OCI-LY7 (cell line): ENCODE data around the gene CHD9. TPM values are rescaled to one million over a fixed set of nuclear protein-coding genes. Genes with fewer than 3 reads are reported as not detected.
A peak's percentile ranks its signal among the peaks of the same experiment; 100 is the strongest.

Experiments used
- BruUV-seq: library from RNA; stranded (reverse); fragments of 400-500 nt; replicated peaks from 2 replicates; lab custom pipeline; 2021; lab: Mats Ljungman, UMichigan
- CTCF ChIA-PET: fragments of 300-600 bp; sonication (Branson Sonifier 250); formaldehyde crosslinking; loops from one replicate; lab custom pipeline; 2022; ENCODE audit warnings: antibody characterized with exemption; ENCODE audit not compliant: unreplicated experiment; lab: Charles Lee
- POLR2A ChIA-PET: fragments of 300-600 bp; sonication (Branson Sonifier 250); formaldehyde crosslinking; loops from one replicate; lab custom pipeline; 2022; ENCODE audit warnings: antibody characterized with exemption; lab: Charles Lee
- DNase-seq: peaks from one replicate; pipeline ENCODE4 v3.0.0-alpha.2; 2015; ENCODE audit warnings: low spot score
- H2AFZ ChIP-seq: fragments of 200-600 bp; sonication (generic), shearing (Covaris generic); 2 replicates; pipeline ENCODE4 v1.6.1; 2014; ENCODE audit warnings: mild to moderate bottlenecking, antibody characterized with exemption, low read length, moderate library complexity
- H3K27ac ChIP-seq: fragments of 200-600 bp; sonication (generic); 2 replicates; pipeline ENCODE4 v1.5.1; 2014; ENCODE audit warnings: mixed run types, low read depth, mild to moderate bottlenecking, moderate library complexity, low read length, inconsistent platforms; ENCODE audit not compliant: poor library complexity, severe bottlenecking
- H3K36me3 ChIP-seq: fragments of 200-600 bp; sonication (generic); 2 replicates; pipeline ENCODE4 v1.6.1; 2014; ENCODE audit warnings: mild to moderate bottlenecking, antibody characterized with exemption, low read length, moderate library complexity, mixed read lengths; ENCODE audit not compliant: insufficient read depth
- H3K4me1 ChIP-seq: fragments of 200-600 bp; sonication (generic); 2 replicates; pipeline ENCODE4 v1.5.1; 2014; ENCODE audit warnings: mild to moderate bottlenecking, low read length; ENCODE audit not compliant: insufficient read depth, poor library complexity, severe bottlenecking
- H3K4me2 ChIP-seq: fragments of 200-600 bp; sonication (generic); 2 replicates; pipeline ENCODE4 v1.6.1; 2014; ENCODE audit warnings: mild to moderate bottlenecking, low read length
- H3K4me3 ChIP-seq: fragments of 200-600 bp; sonication (generic); 2 replicates; pipeline ENCODE4 v1.5.1; 2014; ENCODE audit warnings: mild to moderate bottlenecking, low read depth, low read length; ENCODE audit not compliant: poor library complexity, severe bottlenecking
- H3K79me2 ChIP-seq: fragments of 200-600 bp; sonication (generic); 2 replicates; pipeline ENCODE4 v1.6.1; 2016; ENCODE audit warnings: low read depth, mild to moderate bottlenecking, low read length, moderate library complexity, mixed read lengths; ENCODE audit not compliant: insufficient read depth
- H3K9me2 ChIP-seq: fragments of 200-600 bp; sonication (generic); 2 replicates; pipeline ENCODE4 v1.6.1; 2016; ENCODE audit warnings: mild to moderate bottlenecking, low read length, mixed read lengths; ENCODE audit not compliant: insufficient read depth
- H3K9me3 ChIP-seq: fragments of 200-600 bp; sonication (generic); 2 replicates; pipeline ENCODE4 v1.6.1; 2014; ENCODE audit warnings: mild to moderate bottlenecking, mixed run types, low read length, mixed read lengths
- H4K20me1 ChIP-seq: fragments of 200-600 bp; sonication (generic); 2 replicates; pipeline ENCODE4 v1.6.1; 2014; ENCODE audit warnings: mild to moderate bottlenecking, antibody characterized with exemption, low read length, moderate library complexity, mixed read lengths; ENCODE audit not compliant: insufficient read depth
- EZH2phosphoT487 ChIP-seq: fragments of 200-600 bp; sonication (generic); IDR thresholded peaks from 2 replicates; pipeline ENCODE4 v1.6.1; 2018; ENCODE audit warnings: low read depth, borderline replicate concordance, mild to moderate bottlenecking, mixed run types, antibody characterized with exemption, low read length, moderate library complexity, mixed read lengths
- intact Hi-C: fragments of 100-400 bp; cut with micrococcal nuclease; formaldehyde crosslinking; loops from one replicate; pipeline ENCODE4 v1.10.0; 2022; ENCODE audit not compliant: unreplicated experiment
- total RNA-seq, 2 experiments: library from RNA; depleted of rRNA in 1 of 2; stranded (reverse); fragments of >200 nt in 1 of 2; shearing (Covaris generic) in 1 of 2; gene quantifications; 2 replicates each; pipeline ENCODE4 v1.2.3, GENCODE V29; 2014 to 2022
- TF ChIP-seq, protein P1 (sequence below): fragments of 200-600 bp; sonication (generic); conservative IDR thresholded peaks from 2 replicates; pipeline ENCODE4 v1.5.1; 2014; ENCODE audit warnings: mild to moderate bottlenecking, antibody characterized with exemption, low read length, moderate library complexity, mixed read lengths

The CHD9 gene
- total RNA-seq, 2 experiments from 2014 or later, result 52.6 to 85.9 TPM

DNA sequence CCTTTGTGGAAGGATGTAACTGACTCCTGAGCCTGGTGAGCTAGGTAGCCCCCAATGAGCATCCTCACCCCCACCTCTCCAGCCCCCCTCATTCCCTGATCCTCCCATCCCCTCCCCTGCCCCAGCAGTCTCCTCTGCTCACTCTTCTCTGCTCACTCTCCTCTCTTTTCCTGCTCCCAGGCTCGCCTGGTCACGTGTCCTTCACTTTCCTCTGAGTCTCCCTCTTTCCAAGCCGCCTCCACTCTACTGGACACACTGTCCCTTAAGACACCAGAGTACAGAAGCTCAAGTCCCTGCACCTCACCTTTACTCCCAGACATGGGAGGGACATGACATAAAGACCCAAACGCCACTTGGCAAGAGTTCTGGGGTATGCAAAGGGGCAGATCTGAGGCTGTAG, 303.2 kb downstream of the CHD9 start:
- Histone ChIP-seq H3K4me1 (peaks cover 5% of the 10 kb centered on the region), H3K27ac (no peak overlapping the region), H3K9me2 (no peaks in the 10 kb centered on the region), H3K36me3 (no peaks in the 10 kb centered on the region), H3K4me3 (no peak overlapping the region), H4K20me1 (no peaks in the 10 kb centered on the region), H3K79me2 (no peaks in the 10 kb centered on the region), H3K9me3 (no peaks in the 10 kb centered on the region), H2AFZ (no peak overlapping the region), H3K4me2 (no peak overlapping the region)
- TF ChIP-seq, protein P1, sequence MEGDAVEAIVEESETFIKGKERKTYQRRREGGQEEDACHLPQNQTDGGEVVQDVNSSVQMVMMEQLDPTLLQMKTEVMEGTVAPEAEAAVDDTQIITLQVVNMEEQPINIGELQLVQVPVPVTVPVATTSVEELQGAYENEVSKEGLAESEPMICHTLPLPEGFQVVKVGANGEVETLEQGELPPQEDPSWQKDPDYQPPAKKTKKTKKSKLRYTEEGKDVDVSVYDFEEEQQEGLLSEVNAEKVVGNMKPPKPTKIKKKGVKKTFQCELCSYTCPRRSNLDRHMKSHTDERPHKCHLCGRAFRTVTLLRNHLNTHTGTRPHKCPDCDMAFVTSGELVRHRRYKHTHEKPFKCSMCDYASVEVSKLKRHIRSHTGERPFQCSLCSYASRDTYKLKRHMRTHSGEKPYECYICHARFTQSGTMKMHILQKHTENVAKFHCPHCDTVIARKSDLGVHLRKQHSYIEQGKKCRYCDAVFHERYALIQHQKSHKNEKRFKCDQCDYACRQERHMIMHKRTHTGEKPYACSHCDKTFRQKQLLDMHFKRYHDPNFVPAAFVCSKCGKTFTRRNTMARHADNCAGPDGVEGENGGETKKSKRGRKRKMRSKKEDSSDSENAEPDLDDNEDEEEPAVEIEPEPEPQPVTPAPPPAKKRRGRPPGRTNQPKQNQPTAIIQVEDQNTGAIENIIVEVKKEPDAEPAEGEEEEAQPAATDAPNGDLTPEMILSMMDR, result no peak
- TF ChIP-seq EZH2phosphoT487, result no peak
- no TSS peak for BruUV-seq
- DNase-seq, result no peak
- POLR2A ChIA-PET, result no interaction called here
- intact Hi-C loops, result loop anchor here (10.0 kb wide), 1 partner anchor 157 kb away; no protein-coding TSS in a partner anchor
- CTCF ChIA-PET, result no interaction called here

DNA sequence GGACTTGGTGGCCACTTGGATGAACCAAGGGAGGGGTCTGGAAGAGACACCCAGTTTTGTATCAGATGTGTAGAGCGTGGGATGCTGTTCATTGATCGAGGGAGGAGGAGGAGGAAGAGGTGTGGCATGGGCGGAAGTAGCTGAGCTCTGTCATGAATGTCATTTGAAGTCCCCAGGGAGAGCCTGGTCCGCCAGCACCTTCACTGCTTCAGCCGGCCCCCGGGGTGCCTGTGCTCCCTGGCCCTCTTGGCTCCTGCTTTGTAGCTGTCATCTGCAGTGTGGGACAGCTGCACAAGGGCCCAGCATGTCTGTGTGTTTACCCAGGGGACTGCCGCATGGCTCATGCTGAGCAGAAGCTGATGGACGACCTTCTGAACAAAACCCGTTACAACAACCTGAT, 304.1 kb downstream of the CHD9 start:
- H3K27ac ChIP-seq, result no peak overlapping the region
- intact Hi-C loops, result loop anchor here (10.0 kb wide), 1 partner anchor 156 kb away; no protein-coding TSS in a partner anchor
- CTCF ChIA-PET, result no interaction called here

DNA sequence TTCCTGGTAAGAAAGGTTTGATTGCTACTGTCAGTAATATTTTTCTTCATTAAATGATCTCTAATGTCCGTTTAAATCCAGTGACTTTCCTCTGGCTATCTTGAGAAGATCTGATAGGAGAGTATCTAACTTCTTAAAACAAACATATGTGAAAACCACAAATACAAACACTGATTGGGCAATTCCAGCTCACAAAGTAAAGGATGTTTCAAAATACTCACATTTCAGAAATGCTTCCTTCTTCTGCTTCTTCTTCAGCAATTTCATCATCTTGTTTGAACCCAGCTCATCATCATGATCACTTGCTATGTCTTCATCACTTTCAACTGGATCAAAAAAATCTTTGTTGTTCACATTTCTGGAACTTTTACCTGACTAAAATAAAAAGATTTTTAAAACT, 315.1 kb downstream of the CHD9 start:
- Histone ChIP-seq H3K79me2 (no peaks in the 10 kb centered on the region), H3K4me1 (no peaks in the 10 kb centered on the region), H3K4me2 (no peak overlapping the region), H2AFZ (no peak overlapping the region), H3K36me3 (no peaks in the 10 kb centered on the region), H4K20me1 (no peaks in the 10 kb centered on the region), H3K9me2 (no peaks in the 10 kb centered on the region), H3K27ac (no peak overlapping the region), H3K9me3 (no peaks in the 10 kb centered on the region), H3K4me3 (no peak overlapping the region)
- intact Hi-C loops, result no loop called here
- DNase-seq, result no peak
- ChIA-PET POLR2A (interaction anchor here (0.9 kb wide), 1 partner anchor 628 kb away, joined by 3 read pairs; no protein-coding TSS in a partner anchor), CTCF (no interaction called here)
- TF ChIP-seq, protein P1, result no peak
- no peak for TF ChIP-seq EZH2phosphoT487
- BruUV-seq, result no TSS peak

More for the DNA sequence above, 304.1 kb downstream of the CHD9 start:
- Histone ChIP-seq H3K4me2 (peak overlapping the region; percentile 20; the same call in 1 of the 2 replicates), H3K79me2 (no peaks in the 10 kb centered on the region), H3K4me3 (no peak overlapping the region), H4K20me1 (no peaks in the 10 kb centered on the region), H3K36me3 (no peaks in the 10 kb centered on the region), H3K4me1 (peaks cover 5% of the 10 kb centered on the region), H2AFZ (0 out of 2 replicates have a peak overlapping the region, but pooled peaks have one; percentile 8), H3K9me2 (no peaks in the 10 kb centered on the region), H3K9me3 (no peaks in the 10 kb centered on the region)
- DNase-seq, result peak; percentile 42
- POLR2A ChIA-PET, result no interaction called here
- TF ChIP-seq, protein P1, result no peak
- TF ChIP-seq EZH2phosphoT487, result no peak
- BruUV-seq, result no TSS peak
